Stimulated activated CD8-positive, alpha-beta memory T cell treated with anti-CD3 and anti-CD28 coated beads, Interleukin-12 subunit alpha, Interleukin-12 subunit beta, amount 100 ng/mL, for 1 hour (primary cell): Measurements from ENCODE around the gene METTL1.
"Not testable (repeated sequence)": the region's sequence is repeated elsewhere in the genome, so short reads cannot be mapped to it uniquely, and the experiment has no call there.

Source experiments
- DNase-seq: peaks from one replicate; pipeline ENCODE4 v3.0.0-alpha.2; 2020; ENCODE audit warnings: low read depth

The METTL1 gene

GRCh38 chr12:57796996-57797395, 25.1 kb upstream of the METTL1 start:
- no peak for DNase-seq

GRCh38 chr12:57795354-57795753, 23.4 kb upstream of the METTL1 start:
- no peak for DNase-seq

- no peak for DNase-seq
Measured at GRCh38 chr12:57793920-57794319, 22.0 kb upstream of the METTL1 start.

GRCh38 chr12:57783861-57784260, 12.0 kb upstream of the METTL1 start:
- DNase-seq = no peak

- DNase-seq = no peak
Measured at GRCh38 chr12:57783466-57783801, 11.5 kb upstream of the METTL1 start.

- DNase-seq = peak; percentile 98
Measured at GRCh38 chr12:57782608-57783465, 10.9 kb upstream of the METTL1 start, which contains the start of gene TSFM. Gene TSFM, plus strand, starts transcription at chr12:57782787. Its CDS starts 15 bp downstream, at chr12:57782802.

- no peak for DNase-seq
Measured at GRCh38 chr12:57782243-57782607, 10.3 kb upstream of the METTL1 start.

GRCh38 chr12:57781801-57782200, 9.9 kb upstream of the METTL1 start:
- DNase-seq = no peak

GRCh38 chr12:57781244-57781643, 9.3 kb upstream of the METTL1 start:
- no peak for DNase-seq

GRCh38 chr12:57780284-57780897, 8.5 kb upstream of the METTL1 start:
- no peak for DNase-seq

GRCh38 chr12:57779736-57780135, 7.8 kb upstream of the METTL1 start:
- no peak for DNase-seq

- no peak for DNase-seq
Measured at GRCh38 chr12:57777911-57778310, 6.0 kb upstream of the METTL1 start.

- DNase-seq = no peak
Measured at GRCh38 chr12:57777367-57777766, 5.5 kb upstream of the METTL1 start.

- no peak for DNase-seq
Measured at GRCh38 chr12:57776247-57776587, 4.3 kb upstream of the METTL1 start.

GRCh38 chr12:57775563-57776246, 3.8 kb upstream of the METTL1 start:
- DNase-seq = no peak

GRCh38 chr12:57775044-57775443, 3.1 kb upstream of the METTL1 start:
- DNase-seq = no peak

- DNase-seq = not testable (repeated sequence)
Measured at GRCh38 chr12:57774634-57775033, 2.7 kb upstream of the METTL1 start.

- DNase-seq = no peak
Measured at GRCh38 chr12:57772429-57773322, 771 bp upstream of the METTL1 start, which contains the start of gene EEF1AKMT3. Gene EEF1AKMT3, plus strand, starts transcription at chr12:57772614. Its CDS starts 111 bp downstream, at chr12:57772725.

GRCh38 chr12:57771236-57771872, 551 bp downstream of the METTL1 start:
- DNase-seq = peak; percentile 62

GRCh38 chr12:57770734-57771133, 1.2 kb downstream of the METTL1 start:
- DNase-seq = no peak

GRCh38 chr12:57769594-57769993, 2.3 kb downstream of the METTL1 start:
- DNase-seq = no peak

- DNase-seq = no peak
Measured at GRCh38 chr12:57767876-57768275, 4.0 kb downstream of the METTL1 start.
